ENCODE data around the gene DCLRE1A. TPM values are rescaled to one million over a fixed set of nuclear protein-coding genes. Genes with fewer than 3 reads are reported as not detected.

Gene DCLRE1A
- total and polyA plus RNA-seq, 9 of the 15 experiments (the other 6 are each of a cell fraction or from before 2014, with no cell fraction given) = 8.5 to 25.5 (median 15.5) TPM

DNA sequence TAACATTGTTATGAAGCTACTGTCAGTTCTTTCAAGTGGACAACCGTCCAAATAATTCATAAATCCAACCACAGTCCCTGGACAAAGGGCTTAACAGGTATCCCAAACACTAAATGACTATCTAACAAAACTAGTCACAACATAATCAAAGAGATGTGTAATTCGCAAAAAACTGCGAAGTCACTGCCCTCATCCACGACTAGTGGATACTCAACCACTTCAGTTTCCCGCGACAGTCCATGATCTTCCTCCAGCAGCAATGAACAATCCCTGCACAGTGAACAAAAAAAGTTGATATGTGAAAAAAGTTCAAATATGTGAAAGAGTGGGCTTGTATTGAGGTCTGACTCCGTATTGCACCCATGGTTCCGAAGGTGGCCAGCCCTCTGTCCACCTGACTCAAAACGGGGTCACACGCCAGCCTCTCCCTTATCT, 287 bp downstream of the DCLRE1A start (continued):
- TF ChIP-seq CHD1 (IDR thresholded peaks at IDR 0.05; ENCODE audit: low read length) (peak; percentile 63), POLR3A (IDR thresholded peaks at IDR 0.05; ENCODE audit: borderline replicate concordance, extremely low read depth, insufficient read depth, insufficient read length) (no peak), C11orf30 (IDR thresholded peaks at IDR 0.05; ENCODE audit: low read depth) (peak; percentile 80), MAFF (IDR thresholded peaks at IDR 0.05; ENCODE audit: low read length) (peak; percentile 71), ZNF232 (CRISPR knock-in tag; IDR thresholded peaks at IDR 0.05) (no peak), HDAC1 (IDR thresholded peaks at IDR 0.05) (0 out of 4 replicates have a peak, but pooled peaks have one; percentile 5 to 18), SMARCE1 (IDR thresholded peaks at IDR 0.05) (0 out of 2 replicates have a peak, but pooled peaks have one; percentile 18), ARID1B (IDR thresholded peaks at IDR 0.05) (0 out of 2 replicates have a peak, but pooled peaks have one; percentile 7), ZZZ3 (IDR thresholded peaks at IDR 0.05) (no peak), CTBP1 (IDR thresholded peaks at IDR 0.05; ENCODE audit: borderline replicate concordance) (no peak), POLR2A (conservative IDR thresholded peaks at IDR 0.05) (0 out of 2 replicates have a peak, but pooled peaks have one; percentile 6), NFATC3 (IDR thresholded peaks at IDR 0.05) (no peak)
- TF ChIP-seq, protein P1, sequence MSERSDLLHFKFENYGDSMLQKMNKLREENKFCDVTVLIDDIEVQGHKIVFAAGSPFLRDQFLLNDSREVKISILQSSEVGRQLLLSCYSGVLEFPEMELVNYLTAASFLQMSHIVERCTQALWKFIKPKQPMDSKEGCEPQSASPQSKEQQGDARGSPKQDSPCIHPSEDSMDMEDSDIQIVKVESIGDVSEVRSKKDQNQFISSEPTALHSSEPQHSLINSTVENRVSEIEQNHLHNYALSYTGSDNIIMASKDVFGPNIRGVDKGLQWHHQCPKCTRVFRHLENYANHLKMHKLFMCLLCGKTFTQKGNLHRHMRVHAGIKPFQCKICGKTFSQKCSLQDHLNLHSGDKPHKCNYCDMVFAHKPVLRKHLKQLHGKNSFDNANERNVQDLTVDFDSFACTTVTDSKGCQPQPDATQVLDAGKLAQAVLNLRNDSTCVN (CRISPR knock-in tag; IDR thresholded peaks at IDR 0.05) = no peak
- TF ChIP-seq, protein P2, sequence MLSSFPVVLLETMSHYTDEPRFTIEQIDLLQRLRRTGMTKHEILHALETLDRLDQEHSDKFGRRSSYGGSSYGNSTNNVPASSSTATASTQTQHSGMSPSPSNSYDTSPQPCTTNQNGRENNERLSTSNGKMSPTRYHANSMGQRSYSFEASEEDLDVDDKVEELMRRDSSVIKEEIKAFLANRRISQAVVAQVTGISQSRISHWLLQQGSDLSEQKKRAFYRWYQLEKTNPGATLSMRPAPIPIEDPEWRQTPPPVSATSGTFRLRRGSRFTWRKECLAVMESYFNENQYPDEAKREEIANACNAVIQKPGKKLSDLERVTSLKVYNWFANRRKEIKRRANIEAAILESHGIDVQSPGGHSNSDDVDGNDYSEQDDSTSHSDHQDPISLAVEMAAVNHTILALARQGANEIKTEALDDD (IDR thresholded peaks at IDR 0.05) = peak; percentile 78
